ENCODE data around the gene MNT.
A peak's percentile ranks its signal among the peaks of the same experiment; 100 is the strongest.

The MNT gene

GRCh38 chr17:2396192-2396567, 4.7 kb downstream of the MNT start:
- no peak for DNase-seq (ENCODE audit: low spot score)

DNA sequence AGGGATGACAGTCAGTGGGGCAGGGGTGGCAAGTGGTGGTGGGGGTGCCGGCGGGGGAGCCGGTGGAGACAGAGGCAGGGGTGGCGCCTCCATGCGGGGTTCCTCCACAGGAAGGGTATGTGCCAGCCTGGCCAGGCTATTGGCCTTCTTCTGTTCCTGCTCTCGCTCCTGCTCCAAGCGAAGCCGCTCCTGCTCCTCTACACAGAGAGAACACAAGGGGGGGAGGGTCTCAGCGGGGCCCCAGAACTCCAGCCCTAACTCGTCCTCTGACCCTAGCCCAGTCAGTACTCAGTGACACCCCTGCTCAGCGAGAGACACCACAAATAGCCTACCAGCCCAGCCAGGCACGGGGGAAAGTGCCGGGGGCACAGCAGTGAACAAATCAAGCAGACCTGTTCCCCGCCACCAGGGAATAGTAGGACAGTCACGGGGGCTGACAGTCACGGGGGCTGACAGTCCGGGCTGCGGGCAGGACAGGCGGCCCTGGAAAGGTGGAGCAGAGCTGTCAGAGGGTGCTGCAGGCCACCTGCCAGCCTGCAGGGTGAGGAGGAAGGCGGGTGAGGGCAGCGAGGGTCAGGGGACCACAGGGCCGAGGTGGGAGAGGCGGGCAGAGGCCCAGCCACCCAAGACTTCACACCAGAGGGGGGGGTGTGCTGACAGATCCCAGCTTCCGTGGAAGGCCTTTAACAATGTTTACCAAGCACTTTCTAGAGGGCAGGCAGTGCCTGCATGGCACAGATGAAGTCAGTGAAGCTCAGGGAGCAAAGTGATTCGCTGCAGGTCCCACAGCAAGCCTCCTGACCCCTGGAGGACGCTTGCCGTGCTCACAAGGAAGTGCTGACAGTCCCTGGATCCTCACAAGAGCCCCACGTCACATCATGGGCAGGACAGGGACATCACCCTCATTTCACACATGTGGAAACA, 5.3 kb downstream of the MNT start:
- DNase-seq (ENCODE audit: low spot score): no peak

DNA sequence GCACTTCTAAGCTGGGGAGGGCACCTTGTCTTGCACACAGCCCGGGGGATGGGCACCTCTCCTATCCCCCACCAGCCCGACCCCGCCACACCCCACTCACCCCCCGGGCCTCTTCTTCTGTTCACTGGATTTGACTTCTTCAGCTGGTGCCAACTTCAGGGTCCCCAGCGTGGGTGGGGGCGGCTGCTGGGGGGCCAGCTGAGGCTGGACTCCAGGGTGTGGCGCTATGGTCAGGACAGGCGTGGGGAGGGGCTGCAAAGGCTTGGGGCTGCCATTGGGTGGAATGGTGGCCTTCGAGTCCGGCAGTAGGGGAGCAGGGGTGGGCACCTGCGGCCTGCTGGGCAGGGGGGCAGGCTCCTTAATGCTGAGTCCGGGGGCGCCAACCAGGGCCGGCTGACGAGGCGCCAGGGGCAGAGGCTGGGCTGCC, 6.1 kb downstream of the MNT start:
- no peak for DNase-seq (ENCODE audit: low spot score)

DNA sequence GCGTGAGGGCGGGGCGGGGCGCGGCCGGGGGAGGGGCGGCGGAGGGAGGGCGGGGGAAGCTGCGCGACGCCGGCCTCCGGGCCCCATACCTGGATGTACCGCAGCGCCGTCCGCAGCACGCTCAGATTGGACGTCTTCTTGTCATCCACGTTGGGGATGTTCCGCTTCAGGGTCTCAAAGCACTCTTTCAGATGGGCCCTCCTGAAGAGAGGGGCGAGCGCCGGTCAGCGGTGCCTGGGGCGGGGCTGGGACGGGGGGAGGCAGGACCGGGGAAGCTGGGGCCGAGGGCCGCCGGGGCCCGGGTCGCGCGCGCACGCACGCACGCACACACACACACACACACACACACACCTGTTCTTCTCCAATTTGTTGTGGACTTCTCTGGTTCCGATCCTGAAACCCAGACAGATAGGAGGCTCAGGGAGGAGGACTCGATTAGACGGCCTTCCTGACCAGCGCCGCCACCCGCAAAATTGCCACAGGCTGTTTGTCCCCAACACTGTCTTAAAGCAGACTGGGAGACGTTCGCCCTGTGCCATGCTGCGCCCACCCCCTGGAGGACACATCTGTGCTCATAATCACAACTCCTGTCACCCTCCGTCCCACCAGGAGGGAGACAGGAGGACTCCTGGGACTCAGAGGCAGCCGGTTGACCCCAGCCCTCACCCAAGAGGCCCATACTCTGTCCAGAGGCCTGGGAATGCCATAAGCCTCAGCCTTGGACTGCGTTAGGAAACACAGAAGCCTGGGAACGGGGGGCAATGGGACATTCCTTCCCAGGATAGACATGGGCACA, 6.7 kb downstream of the MNT start:
- no peak for DNase-seq (ENCODE audit: low spot score)

DNA sequence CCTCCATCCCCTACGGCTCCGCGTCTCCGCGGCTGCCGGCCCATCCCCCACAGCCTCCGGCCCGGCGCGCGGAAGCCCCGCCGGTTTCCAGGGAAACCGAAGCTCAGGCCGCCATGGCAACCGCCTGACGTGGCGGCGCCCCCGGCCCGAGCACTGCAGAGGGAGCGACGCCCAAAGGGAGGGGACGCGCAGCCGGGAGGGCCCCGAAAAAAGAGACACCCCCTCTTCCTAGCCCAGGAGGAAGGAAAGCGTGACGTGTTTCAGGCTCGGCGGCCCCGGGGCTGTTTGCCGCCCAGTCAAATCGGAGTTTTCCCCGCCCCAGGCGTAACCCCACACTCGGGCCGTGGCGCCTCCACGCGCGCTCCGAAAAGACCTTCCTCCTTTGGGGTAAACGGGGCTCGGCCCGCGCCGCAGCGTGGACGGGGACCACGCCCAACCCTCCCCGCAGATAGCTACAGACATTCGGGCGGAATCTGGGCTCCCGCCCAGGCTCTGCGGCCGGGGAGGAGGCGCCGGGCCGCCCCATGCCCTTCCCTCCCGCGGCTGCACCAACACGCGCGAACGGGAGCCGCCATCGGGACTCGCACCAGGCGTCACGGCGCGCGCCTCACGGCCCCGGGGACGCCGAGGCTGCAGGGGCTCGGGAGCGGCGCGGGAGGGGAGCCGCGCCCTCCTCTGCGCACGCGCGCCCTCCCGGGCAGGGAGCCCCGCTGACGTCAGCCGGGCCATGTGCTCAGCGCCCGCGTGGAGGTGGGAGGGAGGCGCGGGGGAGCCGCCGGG, 7.5 kb downstream of the MNT start:
- peak; percentile 91 for DNase-seq (ENCODE audit: low spot score)

- DNase-seq (ENCODE audit: low spot score): peak; percentile 95
Measured at GRCh38 chr17:2392252-2393173, 8.3 kb downstream of the MNT start.

DNA sequence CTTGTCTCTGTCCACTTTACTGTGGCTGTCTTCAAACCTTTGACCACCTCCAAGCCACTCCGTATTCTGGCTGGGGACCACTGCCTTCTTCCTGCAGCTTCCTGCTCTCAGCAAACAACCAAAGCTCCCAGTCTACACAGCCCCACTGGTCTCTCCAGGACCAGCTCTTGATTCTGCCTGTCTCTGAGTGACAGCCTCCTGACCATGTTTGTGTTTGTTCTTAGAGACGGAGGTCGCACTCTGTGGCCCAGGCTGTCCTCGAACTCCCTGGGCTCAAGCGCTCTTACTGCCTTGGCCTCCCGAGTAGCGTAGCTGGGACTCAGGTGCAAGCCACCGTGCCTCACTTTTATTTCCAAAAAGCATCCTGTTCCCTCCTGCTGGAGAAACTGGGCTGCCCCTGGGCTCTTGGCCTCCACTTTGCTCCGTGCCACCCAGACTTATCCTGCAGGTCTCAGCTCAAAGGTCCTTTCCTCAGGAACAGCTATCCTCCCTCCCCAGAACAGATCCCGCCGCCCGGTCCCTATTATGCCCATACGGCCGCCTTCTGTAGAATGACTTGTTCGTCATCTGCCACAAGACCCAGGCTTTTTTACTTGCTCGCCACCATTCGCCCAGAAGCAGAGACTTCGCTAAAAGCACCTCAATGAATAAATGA, 9.1 kb downstream of the MNT start:
- no peak for DNase-seq (ENCODE audit: low spot score)

DNA sequence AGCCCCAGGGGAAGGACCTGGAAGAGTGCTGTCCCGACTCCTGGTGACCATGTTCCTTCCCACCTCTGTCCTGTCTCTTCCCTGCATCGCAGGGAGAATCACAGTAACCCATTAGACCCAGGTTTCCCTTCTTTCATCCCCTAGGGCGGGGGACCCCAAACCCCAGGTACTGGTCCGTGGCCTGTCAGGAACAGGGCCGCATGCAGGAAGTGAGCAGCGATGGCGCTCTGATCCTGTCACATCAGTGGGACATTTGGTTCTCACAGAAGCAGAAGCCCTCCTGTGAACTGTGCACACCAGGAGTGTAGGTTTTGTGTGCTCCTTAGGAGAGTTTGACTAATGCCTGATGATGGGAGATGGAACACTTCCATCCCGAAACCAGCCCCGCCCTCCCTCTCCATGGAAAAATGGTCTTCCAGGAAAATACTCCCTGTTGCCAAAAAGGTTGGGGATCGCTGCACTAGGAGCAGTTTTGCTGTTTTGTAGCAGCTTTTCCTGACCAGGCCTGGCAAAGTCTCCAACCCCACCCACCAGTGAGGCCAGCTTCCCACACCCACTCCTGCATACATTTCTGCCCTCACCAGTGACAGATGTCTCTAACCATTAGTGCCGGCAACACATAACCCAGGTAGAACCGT, 10.5 kb downstream of the MNT start:
- DNase-seq (ENCODE audit: low spot score): no peak

DNA sequence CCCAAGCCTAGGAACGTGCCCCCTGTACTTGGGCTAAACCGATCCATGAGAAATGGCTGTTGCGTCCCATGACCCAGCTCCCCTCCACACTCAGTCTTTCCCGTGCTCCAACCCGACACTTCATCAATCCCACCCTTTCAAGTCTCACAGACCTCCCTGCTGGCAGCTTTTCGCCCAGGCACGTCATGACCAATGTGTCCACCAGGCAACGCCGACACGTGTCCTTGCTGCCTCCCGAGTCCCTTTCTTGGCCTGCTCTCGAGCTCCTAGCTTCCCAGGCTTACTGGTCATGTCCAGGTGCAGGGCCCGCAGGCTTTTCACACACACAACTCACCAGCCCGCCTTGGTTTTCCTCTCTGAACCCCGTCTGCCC, 12.2 kb downstream of the MNT start:
- no peak for DNase-seq (ENCODE audit: low spot score)

DNA sequence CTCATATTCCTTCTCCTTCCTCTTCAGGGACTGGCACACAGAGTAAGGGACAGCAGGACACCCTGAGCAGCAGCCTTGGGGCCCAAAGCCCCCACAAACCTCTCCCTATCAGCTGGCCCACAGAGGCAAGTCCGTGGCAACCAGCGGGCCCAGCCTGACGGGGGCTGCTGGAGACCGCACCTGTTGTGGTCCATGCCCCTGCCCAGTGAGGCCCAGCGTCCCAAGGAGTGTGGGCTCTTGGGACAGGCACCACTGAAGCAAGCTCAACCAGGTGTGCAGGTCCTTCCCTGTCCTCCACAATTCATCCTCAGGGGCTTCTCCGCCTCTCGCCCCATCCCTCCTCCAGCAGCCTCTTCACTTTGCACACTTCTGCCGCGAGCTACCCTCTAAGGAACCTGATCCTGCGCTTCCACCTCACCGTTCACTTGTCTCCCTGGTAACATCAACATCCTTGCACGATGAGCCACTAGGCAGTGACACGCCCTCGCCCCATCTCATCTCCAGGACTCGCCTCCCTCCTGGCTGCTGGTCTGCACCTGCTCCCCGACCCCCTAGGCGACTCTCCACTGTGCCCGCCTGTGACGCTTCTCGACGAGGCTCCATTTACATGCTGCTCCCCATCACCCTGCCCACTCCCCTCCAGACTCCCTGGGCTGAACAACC, 12.7 kb downstream of the MNT start:
- DNase-seq (ENCODE audit: low spot score): no peak

- no peak for DNase-seq (ENCODE audit: low spot score)
Measured at GRCh38 chr17:2387086-2388019, 13.5 kb downstream of the MNT start.

DNA sequence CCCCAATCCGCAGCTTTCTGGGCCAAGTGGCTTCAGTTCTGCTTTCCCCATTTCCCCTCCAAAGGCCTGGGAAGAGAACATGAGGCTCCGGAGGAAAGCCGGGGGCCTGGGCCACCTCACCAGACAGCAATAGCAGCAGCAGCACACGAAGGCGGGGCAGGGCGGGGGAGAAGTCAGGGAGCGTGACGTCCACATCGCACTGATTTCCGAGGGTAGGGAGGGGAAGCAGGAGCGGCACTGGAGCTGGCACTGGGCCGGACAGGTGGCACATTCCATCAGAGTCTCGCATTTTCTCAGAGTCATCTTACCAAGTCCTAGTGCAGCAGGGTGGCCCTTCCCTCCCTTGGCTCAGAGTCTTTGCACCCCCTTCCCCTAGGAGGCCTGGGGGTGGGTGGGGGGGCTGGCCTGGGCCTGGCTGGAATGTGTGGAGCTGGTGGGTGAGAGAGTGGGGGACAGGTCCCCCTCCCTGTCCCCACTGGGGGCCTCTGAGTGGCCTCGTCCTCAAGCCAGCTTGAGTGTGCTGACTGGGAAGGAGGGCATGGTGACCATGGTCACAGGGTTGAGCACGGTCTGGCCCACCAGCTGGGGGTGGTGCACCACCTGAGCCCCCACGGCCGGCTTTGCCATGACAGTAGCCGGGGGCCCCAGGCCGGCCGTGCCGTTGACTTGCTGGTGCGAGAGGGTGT, 14.3 kb downstream of the MNT start:
- DNase-seq (ENCODE audit: low spot score): no peak

DNA sequence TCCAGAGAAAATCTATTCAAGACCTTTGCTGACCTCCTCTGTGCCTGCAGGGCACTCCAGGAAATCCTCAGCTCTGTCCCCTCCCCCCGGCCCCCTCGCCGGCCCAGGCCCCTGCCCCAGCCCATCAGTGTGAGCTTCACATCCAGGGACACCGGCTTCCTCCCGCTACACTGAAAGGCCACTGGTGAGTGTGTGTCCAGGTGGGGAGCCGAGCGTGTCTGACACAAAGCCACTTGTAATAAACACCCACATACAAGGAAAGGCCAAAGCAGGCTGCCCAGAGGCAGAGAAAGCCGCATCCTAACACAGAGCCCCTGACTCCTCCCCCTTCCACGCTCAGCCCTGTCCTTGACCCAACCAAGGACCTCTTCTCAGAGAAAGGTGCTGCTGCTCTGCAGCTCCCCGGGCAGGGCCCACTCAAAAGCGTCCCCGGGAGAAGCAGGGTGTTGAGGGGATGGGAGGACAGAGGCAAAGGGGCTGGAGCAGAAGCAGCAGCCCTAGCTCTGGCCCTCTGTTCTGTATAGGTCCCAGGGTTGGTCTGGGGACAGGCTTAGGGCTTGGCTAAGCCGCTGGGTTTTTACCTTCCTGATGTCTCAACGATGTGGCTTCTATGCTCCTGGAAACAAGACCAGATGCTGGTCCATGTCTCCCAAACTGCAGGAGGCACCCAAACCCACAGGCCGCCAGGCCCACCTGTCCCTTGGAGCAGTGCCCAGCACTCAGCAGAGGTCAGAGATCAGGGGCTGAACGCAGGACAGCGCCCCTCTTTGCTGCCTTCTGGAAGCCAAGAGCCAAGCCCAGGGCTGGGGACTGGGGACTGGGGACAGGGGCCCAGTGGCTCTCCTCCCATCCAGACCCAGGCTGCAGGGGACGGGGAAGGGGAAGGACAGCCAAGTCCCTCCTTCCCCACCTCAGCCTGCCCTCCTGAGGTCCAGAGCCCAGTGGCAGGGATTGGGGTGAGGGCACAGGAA, 15.3 kb downstream of the MNT start:
- DNase-seq (ENCODE audit: low spot score): no peak

DNA sequence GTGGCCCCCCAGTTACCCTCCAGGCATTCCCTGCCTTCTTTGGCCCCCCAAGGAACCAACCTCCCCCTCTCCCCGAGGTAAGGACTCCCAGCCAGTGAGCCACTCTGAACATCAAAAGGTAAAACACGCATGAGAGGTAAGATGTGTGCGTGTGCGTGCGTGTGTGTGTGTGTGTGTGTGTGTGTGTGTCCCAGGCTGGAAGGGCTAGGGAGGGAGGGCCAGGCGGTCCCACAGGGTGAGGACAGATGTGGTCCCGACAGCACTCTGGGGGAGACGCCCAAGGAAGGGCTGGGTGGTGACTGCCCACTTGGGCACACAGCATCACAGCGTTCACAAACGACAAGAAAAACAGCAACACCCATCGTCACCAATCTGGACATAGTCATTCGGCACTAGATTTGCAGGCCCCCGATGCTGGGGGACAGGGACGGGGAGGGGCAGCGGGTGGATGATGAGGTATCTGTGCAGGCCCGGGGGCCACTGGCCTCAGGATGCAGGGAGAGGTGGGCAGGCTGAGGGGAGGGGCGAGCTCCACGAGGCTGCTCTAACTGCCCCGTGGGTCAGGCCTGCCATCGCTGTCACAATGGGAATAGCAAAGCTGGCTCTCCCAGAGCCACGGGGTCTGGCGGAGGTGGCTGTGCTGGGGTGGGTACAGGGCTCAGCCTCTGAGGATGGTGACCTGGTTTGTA, 16.3 kb downstream of the MNT start:
- DNase-seq (ENCODE audit: low spot score): no peak

DNA sequence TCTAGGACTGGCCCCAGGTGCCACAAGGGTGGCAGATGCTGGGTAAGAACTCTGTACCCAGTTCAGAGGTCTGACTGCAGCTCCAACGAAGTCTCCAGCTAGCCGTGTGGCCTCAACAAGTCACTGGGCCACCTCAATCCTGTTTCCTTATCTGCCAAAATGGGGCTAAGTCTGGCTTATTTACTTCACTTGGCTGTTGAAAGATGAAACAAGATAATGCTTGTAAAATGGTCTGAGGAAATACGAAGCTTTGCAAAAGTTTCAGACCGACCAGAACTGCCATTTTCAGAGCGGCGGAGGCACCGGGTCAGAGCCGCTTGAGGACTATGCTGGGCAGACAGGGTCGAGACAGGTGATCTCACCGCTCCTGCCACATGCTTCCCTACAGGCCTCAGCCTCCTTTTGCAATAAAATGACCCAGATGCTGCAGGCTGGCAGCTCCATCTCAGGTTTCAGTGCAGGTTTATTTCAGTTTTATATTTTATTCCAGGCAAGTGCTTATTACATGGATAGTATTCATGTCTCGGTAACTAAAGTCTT, 17.2 kb downstream of the MNT start:
- DNase-seq (ENCODE audit: low spot score): no peak
